ENCODE results near the gene PNKP.

PNKP gene

DNA sequence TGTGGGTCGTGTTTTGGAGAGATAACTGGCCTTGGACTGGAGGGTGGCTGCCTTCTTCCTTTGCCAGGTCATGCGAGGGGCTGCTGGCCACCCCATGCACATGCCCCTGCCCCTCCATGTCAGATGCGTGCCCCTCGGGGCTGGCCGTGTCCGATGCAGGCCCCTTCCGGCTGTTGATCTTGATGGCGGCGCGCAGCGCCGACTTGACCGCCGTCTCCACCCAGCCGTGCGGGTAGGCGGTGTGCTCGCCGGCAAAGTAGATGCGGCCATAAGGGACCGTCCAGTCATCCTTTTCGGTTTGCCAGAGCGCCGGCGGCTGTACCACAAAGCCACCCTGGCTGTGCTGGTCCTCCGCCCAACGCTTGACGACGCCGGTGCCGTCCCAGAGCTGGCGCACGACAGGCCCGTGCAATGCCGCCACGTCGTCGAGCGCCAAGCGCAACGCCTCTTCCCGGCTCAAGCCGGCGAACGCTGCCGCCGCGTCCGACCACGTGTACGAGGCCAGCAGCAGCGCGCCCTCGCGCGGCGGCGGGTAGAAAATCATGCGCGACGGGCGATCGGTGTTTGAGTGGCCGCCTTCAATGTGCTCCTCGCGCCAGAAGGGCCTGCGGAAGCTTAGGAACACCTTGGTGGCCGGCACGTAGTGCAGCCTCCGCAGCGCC is 22.4 kb upstream of the PNKP start:
- Histone ChIP-seq H3K9me3 (ENCODE audit: insufficient read depth, low read depth, low read length) (no peaks in the 10 kb centered on the region), H3K36me3 (ENCODE audit: insufficient read depth, low read length) (no peaks in the 10 kb centered on the region; the same call in 1 of the 2 replicates), H3K4me3 (ENCODE audit: low read length, poor library complexity, severe bottlenecking) (no peak overlapping the region), H2AFZ (ENCODE audit: low read length) (no peak overlapping the region), H3K79me2 (ENCODE audit: insufficient read depth, low read length) (no peaks in the 10 kb centered on the region), H4K20me1 (ENCODE audit: insufficient read depth, low read length, poor library complexity, severe bottlenecking) (no peaks in the 10 kb centered on the region), H3K4me1 (ENCODE audit: insufficient read depth, low read length, poor library complexity, severe bottlenecking) (no peaks in the 10 kb centered on the region), H3K4me2 (ENCODE audit: low read depth, low read length, poor library complexity, severe bottlenecking) (no peak overlapping the region), H3K27me3 (ENCODE audit: insufficient read depth, low read length, poor library complexity, severe bottlenecking) (no peaks in the 10 kb centered on the region), H3F3A (ENCODE audit: low read depth) (no peaks in the 10 kb centered on the region), H3K9me2 (replicated peaks; ENCODE audit: low read depth, low read length) (no peaks in the 10 kb centered on the region), H3K9ac (ENCODE audit: low read depth, low read length, poor library complexity, severe bottlenecking) (no peak overlapping the region)
- TF ChIP-seq EZH2phosphoT487 (IDR thresholded peaks at IDR 0.05; ENCODE audit: borderline replicate concordance): no peak
- TF ChIP-seq, protein P1, sequence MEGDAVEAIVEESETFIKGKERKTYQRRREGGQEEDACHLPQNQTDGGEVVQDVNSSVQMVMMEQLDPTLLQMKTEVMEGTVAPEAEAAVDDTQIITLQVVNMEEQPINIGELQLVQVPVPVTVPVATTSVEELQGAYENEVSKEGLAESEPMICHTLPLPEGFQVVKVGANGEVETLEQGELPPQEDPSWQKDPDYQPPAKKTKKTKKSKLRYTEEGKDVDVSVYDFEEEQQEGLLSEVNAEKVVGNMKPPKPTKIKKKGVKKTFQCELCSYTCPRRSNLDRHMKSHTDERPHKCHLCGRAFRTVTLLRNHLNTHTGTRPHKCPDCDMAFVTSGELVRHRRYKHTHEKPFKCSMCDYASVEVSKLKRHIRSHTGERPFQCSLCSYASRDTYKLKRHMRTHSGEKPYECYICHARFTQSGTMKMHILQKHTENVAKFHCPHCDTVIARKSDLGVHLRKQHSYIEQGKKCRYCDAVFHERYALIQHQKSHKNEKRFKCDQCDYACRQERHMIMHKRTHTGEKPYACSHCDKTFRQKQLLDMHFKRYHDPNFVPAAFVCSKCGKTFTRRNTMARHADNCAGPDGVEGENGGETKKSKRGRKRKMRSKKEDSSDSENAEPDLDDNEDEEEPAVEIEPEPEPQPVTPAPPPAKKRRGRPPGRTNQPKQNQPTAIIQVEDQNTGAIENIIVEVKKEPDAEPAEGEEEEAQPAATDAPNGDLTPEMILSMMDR (conservative IDR thresholded peaks at IDR 0.05; ENCODE audit: low read length): no peak

DNA sequence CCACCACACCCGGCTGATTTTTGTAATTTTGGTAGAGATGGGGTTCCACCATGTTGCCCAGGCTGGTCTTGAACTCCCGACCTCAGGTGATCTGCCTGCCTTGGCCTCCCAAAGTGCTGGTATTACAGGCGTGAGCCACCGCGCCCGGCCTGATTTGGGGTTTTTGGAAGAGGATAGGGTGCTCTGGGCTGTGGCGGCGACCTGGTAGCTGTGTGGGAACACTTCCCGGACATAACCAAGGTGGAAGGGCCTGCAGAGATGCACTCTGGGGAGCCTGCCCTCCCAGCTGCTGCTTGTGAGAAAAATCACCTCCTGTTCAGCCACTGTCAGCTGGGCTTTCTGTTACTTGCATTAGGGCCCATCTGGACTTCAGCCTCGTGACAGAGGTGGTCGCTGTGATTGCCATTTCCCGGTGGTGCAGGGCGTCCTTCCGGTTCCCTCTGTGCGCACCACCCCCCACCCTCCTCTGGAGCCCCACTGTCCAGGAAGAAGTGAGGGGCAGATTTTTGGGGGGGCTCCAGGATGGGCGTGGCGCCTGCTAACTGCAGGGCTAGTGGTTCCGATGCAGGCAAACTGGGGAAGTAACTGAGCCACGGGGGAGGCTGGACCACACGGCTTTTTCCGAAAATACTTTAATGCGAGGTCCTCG is 21.8 kb upstream of the PNKP start:
- H3K27me3 ChIP-seq (ENCODE audit: insufficient read depth, low read length, poor library complexity, severe bottlenecking): no peaks in the 10 kb centered on the region
- H4K20me1 ChIP-seq (ENCODE audit: insufficient read depth, low read length, poor library complexity, severe bottlenecking): no peaks in the 10 kb centered on the region
- no peaks in the 10 kb centered on the region for H3K9me2 ChIP-seq (replicated peaks; ENCODE audit: low read depth, low read length)
- H3K9ac ChIP-seq (ENCODE audit: low read depth, low read length, poor library complexity, severe bottlenecking): no peak overlapping the region
- H2AFZ ChIP-seq (ENCODE audit: low read length): no peak overlapping the region
- TF ChIP-seq, protein P1 (conservative IDR thresholded peaks at IDR 0.05; ENCODE audit: low read length): no peak
- peaks cover 5% of the 10 kb centered on the region; the same call in 1 of the 2 replicates for H3K36me3 ChIP-seq (ENCODE audit: insufficient read depth, low read length)
- no peaks in the 10 kb centered on the region for H3F3A ChIP-seq (ENCODE audit: low read depth)
- no peak overlapping the region for H3K4me3 ChIP-seq (ENCODE audit: low read length, poor library complexity, severe bottlenecking)
- no peaks in the 10 kb centered on the region for H3K79me2 ChIP-seq (ENCODE audit: insufficient read depth, low read length)
- no peaks in the 10 kb centered on the region for H3K4me1 ChIP-seq (ENCODE audit: insufficient read depth, low read length, poor library complexity, severe bottlenecking)
- no peak overlapping the region for H3K4me2 ChIP-seq (ENCODE audit: low read depth, low read length, poor library complexity, severe bottlenecking)
- H3K9me3 ChIP-seq (ENCODE audit: insufficient read depth, low read depth, low read length): no peaks in the 10 kb centered on the region

DNA sequence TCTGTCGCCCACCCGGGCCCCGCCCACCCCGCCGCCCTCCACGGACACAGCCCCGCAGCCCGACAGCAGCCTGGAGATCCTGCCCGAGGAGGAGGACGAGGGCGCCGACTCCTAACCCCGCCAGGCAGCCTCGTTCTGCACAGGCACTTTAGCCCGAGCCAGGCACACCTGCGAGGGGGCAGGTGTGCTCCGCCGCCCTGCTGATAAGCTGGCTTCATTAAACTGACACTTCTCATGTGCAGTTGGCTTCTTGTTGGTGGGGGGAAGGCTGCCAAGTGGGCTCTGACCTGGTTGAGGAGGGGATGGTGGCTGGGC is 21.1 kb upstream of the PNKP start:
- Histone ChIP-seq H4K20me1 (ENCODE audit: insufficient read depth, low read length, poor library complexity, severe bottlenecking) (no peaks in the 10 kb centered on the region), H3K9me3 (ENCODE audit: insufficient read depth, low read depth, low read length) (no peaks in the 10 kb centered on the region), H3K27me3 (ENCODE audit: insufficient read depth, low read length, poor library complexity, severe bottlenecking) (no peaks in the 10 kb centered on the region), H2AFZ (ENCODE audit: low read length) (no peak overlapping the region), H3K36me3 (ENCODE audit: insufficient read depth, low read length) (peaks cover 7% of the 10 kb centered on the region; the same call in 1 of the 2 replicates), H3K4me3 (ENCODE audit: low read length, poor library complexity, severe bottlenecking) (no peak overlapping the region), H3K4me2 (ENCODE audit: low read depth, low read length, poor library complexity, severe bottlenecking) (no peak overlapping the region), H3K9me2 (replicated peaks; ENCODE audit: low read depth, low read length) (no peaks in the 10 kb centered on the region), H3K9ac (ENCODE audit: low read depth, low read length, poor library complexity, severe bottlenecking) (no peak overlapping the region), H3K79me2 (ENCODE audit: insufficient read depth, low read length) (no peaks in the 10 kb centered on the region), H3K4me1 (ENCODE audit: insufficient read depth, low read length, poor library complexity, severe bottlenecking) (no peaks in the 10 kb centered on the region), H3F3A (ENCODE audit: low read depth) (no peaks in the 10 kb centered on the region)
- TF ChIP-seq, protein P1 (conservative IDR thresholded peaks at IDR 0.05; ENCODE audit: low read length): no peak
- no peak for TF ChIP-seq EZH2phosphoT487 (IDR thresholded peaks at IDR 0.05; ENCODE audit: borderline replicate concordance)
